Activated T-cell treated with anti-CD3 and anti-CD28 coated beads, Interleukin-2, amount 50 U/mL, for 72 hours (primary cell): ENCODE measurements around the gene SPATA16. TPM values are rescaled to one million over a fixed set of nuclear protein-coding genes. Genes with fewer than 3 reads are reported as not detected.
"Not testable (repeated sequence)": the region's sequence is repeated elsewhere in the genome, so short reads cannot be mapped to it uniquely, and the experiment has no call there.

Source experiments
- ATAC-seq, 2 donors: fragments of 150-1000 bp; cut with Tn5 transposase; replicated peaks in 1 of 2; 2 replicates each; pipeline ENCODE4 v1.10.0; 2021; ENCODE audit warnings: moderate library complexity in 2 of 2, mild to moderate bottlenecking in 1 of 2
- DNase-seq, 2 donors: peaks; one replicate each; pipeline ENCODE4 v3.0.0; 2021 to 2022; ENCODE audit warnings: mixed read lengths in 1 of 2
- H3K27ac Mint-ChIP-seq: one replicate; pipeline ENCODE4 v1.8.0; 2022; ENCODE audit warnings: mild to moderate bottlenecking, moderate library complexity, mixed read lengths
- H3K27me3 Mint-ChIP-seq: one replicate; pipeline ENCODE4 v1.8.0; 2022; ENCODE audit warnings: low read depth, mixed read lengths
- H3K36me3 Mint-ChIP-seq, 2 donors: one replicate each; pipeline ENCODE4 v1.8.0; 2022; ENCODE audit warnings: mixed read lengths in 2 of 2, mild to moderate bottlenecking in 1 of 2; ENCODE audit not compliant: insufficient read depth in 2 of 2
- H3K4me1 Mint-ChIP-seq: one replicate; pipeline ENCODE4 v1.8.0; 2022; ENCODE audit warnings: low read depth, mixed read lengths
- H3K4me3 Mint-ChIP-seq, 2 donors: one replicate each; pipeline ENCODE4 v1.8.0; 2022; ENCODE audit warnings: mild to moderate bottlenecking in 2 of 2, mixed read lengths in 2 of 2, moderate library complexity in 2 of 2
- H3K9me3 Mint-ChIP-seq, 2 donors: one replicate each; pipeline ENCODE4 v1.8.0; 2022; ENCODE audit warnings: mixed read lengths in 2 of 2
- total RNA-seq, 2 donors: library from RNA; stranded (reverse); gene quantifications; one replicate each; pipeline ENCODE4 v1.2.3, GENCODE V29; 2022

SPATA16 gene
- not detected for total RNA-seq

DNA sequence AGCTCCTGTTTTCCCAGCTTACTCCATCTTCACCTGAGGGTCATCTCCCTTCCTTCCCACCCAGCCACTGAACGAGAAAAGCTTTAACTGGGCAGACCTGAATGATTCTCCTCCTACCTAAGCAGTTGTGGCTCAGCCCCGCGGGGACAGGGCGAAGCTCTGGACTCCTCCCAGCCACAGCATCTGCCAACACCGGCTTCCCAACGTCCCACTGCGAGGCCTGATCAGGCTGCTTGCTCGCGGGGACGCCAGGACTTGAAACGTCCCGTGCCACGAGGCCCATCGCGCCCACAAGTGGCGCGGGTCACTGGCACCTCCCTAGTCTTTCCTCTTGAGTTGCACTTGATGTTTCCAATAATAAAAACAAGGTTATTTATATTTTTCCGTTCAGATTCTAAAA is at the start of gene SPATA16:
Gene SPATA16, minus strand, starts transcription at position 250 of the 400 bp plus-strand sequence. CDS start 23,504 bp downstream, outside the sequence.
- no peaks in the 10 kb centered on the region for H3K27me3 Mint-ChIP-seq
- no peak for DNase-seq
- no peak within 1 kb of the TSS for H3K4me3 Mint-ChIP-seq
- no peaks in the 10 kb centered on the region for H3K4me1 Mint-ChIP-seq
- H3K27ac Mint-ChIP-seq = no peak within 1 kb of the TSS
- no peak for ATAC-seq
- H3K36me3 Mint-ChIP-seq = no peaks in the 10 kb centered on the region
- H3K9me3 Mint-ChIP-seq = no peaks in the 10 kb centered on the region

DNA sequence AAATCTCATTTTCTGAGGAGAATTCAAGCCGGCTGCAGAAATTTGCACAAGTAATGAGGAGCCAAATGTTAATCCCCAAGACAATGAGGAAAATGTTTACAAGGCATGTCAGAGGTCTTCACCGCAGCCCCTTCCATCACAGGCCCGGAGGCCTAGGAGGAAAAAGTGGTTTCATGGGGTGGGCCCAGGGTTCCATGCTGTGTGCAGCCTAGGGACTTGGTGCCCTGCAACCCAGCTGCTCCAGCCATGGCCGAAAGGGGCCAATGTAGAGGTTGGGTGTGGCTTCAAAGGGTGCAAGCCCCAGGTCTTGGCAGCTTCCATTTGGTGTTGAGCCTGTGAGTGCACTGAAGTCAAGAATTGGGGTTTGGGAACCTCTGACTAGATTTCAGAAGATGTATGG is 42.0 kb upstream of the SPATA16 start:
- not testable (repeated sequence) for ATAC-seq, H3K9me3 Mint-ChIP-seq, H3K4me1 Mint-ChIP-seq, H3K36me3 Mint-ChIP-seq, H3K27me3 Mint-ChIP-seq, H3K27ac Mint-ChIP-seq, H3K4me3 Mint-ChIP-seq, DNase-seq

DNA sequence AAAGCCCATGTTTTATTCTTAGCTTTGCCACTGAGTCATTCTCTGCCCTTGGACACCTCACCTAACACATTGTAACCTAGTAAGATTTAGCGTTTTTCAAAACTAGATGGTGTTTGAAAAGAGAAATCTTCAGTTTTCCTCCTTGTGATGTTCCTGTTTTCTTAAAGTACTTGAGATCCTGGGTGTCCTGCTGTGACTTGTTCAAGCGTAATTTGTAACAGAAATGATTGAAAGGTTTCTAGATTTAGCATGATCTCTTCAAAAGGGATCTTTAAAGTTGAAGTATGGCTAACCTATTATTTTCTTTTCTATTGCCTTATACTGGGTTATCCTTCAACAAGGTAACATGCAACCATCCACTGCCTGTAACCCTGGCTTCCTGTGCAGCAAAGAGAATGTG is 32.6 kb upstream of the SPATA16 start:
- Mint-ChIP-seq H3K9me3 (peaks cover 0 to 2% of the 10 kb centered on the region in 2 donors), H3K4me1 (no peaks in the 10 kb centered on the region), H3K36me3 (no peaks in the 10 kb centered on the region), H3K27me3 (no peaks in the 10 kb centered on the region), H3K27ac (no peak overlapping the region), H3K4me3 (no peak overlapping the region)
- ATAC-seq (no peak), DNase-seq (no peak)

DNA sequence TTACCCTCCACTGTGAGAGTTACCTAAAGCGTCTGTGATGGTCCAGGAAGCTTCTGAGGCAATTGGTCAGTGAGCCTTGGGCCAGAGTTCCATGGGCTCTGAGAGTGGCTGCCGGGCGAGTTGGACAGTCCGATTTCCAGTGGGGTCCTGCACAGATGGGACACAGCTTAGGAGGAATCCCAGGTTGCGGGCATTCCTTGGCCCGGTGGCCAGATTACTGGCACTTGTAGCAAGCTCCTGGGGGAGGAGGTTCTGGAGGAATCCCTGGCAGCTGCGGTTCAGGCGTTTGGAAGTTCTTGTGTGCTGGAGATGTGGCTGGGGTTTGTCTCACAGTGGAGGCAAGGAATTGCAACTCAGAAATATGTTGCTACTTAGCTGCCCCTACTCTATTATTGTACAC is 18.1 kb upstream of the SPATA16 start:
- not testable (repeated sequence) for H3K9me3 Mint-ChIP-seq, H3K4me1 Mint-ChIP-seq, H3K4me3 Mint-ChIP-seq, H3K27me3 Mint-ChIP-seq, H3K36me3 Mint-ChIP-seq, ATAC-seq, H3K27ac Mint-ChIP-seq, DNase-seq

DNA sequence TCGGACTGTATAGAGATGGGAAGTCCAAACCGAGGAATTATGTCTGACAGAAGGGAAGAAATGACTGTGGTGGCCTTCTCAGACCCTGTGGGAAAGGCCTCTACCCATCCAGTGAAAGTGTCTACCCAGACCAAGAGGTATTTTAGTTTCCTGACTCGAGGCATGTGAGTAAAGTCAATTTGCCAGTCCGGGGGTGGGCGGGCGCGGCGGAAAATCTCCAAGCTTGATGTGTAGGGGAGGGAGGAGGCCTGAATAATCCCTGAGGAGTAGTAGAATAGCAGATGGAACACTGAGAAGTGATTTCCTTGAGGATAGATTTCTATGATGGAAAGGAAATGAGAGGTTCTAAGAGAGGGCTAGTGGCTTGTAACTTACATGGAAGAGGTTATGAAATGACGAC is 15.5 kb upstream of the SPATA16 start:
- H3K4me3 Mint-ChIP-seq, H3K9me3 Mint-ChIP-seq: not testable (repeated sequence)

GRCh38 chr3:173153631-173154030 is 12.6 kb upstream of the SPATA16 start:
- Mint-ChIP-seq H3K4me3 (no peak overlapping the region), H3K36me3 (no peaks in the 10 kb centered on the region), H3K27ac (no peak overlapping the region), H3K9me3 (peaks cover 0 to 2% of the 10 kb centered on the region in 2 donors), H3K4me1 (no peaks in the 10 kb centered on the region), H3K27me3 (no peaks in the 10 kb centered on the region)
- DNase-seq = no peak
- ATAC-seq = no peak

More for the DNA sequence above, 15.5 kb upstream of the SPATA16 start:
- H3K27ac Mint-ChIP-seq, H3K4me1 Mint-ChIP-seq, H3K36me3 Mint-ChIP-seq, H3K27me3 Mint-ChIP-seq, ATAC-seq, DNase-seq: not testable (repeated sequence)

DNA sequence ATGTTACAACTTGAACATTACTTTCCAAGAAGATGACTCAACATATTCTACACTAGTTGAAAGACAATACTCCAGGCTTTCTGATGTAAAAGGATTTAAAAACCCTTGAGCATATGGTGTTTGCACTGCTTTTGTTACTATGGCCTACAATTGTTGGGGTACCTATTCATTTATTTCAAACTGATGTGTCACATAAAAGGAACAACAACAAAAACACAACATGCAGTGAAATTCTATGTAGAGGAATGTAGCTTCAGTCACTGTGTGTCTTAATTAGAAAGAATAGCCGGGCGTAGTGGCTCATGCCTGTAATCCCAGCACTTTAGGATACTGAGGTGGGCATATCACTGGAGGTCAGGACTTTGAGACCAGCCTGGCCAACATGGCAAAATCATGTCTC is 1.6 kb downstream of the SPATA16 start:
- H3K9me3 Mint-ChIP-seq = no peaks in the 10 kb centered on the region
- no peaks in the 10 kb centered on the region for H3K36me3 Mint-ChIP-seq
- no peak overlapping the region for H3K27ac Mint-ChIP-seq
- no peaks in the 10 kb centered on the region for H3K27me3 Mint-ChIP-seq
- DNase-seq (no peak), ATAC-seq (no peak)
- no peak overlapping the region for H3K4me3 Mint-ChIP-seq
- no peaks in the 10 kb centered on the region for H3K4me1 Mint-ChIP-seq

DNA sequence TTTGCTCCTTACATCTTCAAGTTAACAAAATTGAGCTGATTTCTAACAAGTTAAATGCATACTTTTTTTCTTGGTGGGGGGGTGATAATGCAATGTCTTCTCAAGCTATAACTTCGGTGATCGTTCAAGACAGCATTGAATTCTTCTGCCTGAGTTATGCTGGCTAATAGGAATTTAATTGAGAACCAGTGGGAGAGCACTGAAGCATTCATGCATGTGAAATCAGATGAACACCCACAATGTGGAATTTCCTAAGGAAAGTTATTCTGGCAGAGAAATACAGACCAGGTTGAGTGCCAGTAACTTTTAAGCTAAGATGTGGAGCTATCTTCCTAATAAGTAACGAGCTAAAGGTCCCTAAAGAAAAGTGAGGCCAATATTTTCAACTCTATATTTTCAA is 3.0 kb downstream of the SPATA16 start:
- no peak for ATAC-seq
- Mint-ChIP-seq H3K27ac (no peak overlapping the region), H3K36me3 (no peaks in the 10 kb centered on the region), H3K9me3 (no peaks in the 10 kb centered on the region), H3K27me3 (no peaks in the 10 kb centered on the region), H3K4me3 (no peak overlapping the region), H3K4me1 (no peaks in the 10 kb centered on the region)
- DNase-seq = no peak

- no peaks in the 10 kb centered on the region for H3K9me3 Mint-ChIP-seq
- no peak overlapping the region for H3K4me3 Mint-ChIP-seq
- ATAC-seq (no peak), DNase-seq (no peak)
- no peaks in the 10 kb centered on the region for H3K36me3 Mint-ChIP-seq
- no peaks in the 10 kb centered on the region for H3K27me3 Mint-ChIP-seq
- no peak overlapping the region for H3K27ac Mint-ChIP-seq
- no peaks in the 10 kb centered on the region for H3K4me1 Mint-ChIP-seq
Observed at GRCh38 chr3:173135059-173135458, 6.0 kb downstream of the SPATA16 start.

DNA sequence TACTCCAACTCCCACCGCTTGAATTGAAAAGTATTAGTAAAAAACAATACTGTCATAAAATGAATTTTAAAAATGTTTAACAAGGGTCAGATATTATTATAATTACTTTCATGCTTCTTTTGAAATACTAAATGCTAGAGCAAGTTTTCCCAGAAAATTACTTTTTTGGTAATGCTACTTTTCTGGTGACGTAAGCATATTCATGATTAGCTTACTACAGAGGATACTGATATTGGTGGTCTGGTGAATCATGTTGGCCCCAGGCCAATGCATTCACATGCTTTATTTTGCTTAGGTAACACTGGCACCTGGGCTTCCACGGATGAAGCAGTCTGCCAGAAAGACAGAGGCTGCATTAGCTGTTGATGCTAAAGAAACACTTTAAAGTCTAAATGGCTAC is 12.4 kb downstream of the SPATA16 start:
- Mint-ChIP-seq H3K4me3 (no peak overlapping the region), H3K27ac (no peak overlapping the region), H3K27me3 (no peaks in the 10 kb centered on the region), H3K4me1 (no peaks in the 10 kb centered on the region), H3K9me3 (peaks cover 1 to 3% of the 10 kb centered on the region in 2 donors), H3K36me3 (no peaks in the 10 kb centered on the region)
- ATAC-seq (no peak), DNase-seq (no peak)

- Mint-ChIP-seq H3K36me3 (no peaks in the 10 kb centered on the region), H3K4me3 (no peak overlapping the region), H3K4me1 (no peaks in the 10 kb centered on the region), H3K9me3 (peaks cover 2 to 3% of the 10 kb centered on the region in 2 donors), H3K27me3 (no peaks in the 10 kb centered on the region), H3K27ac (no peak overlapping the region)
- DNase-seq = no peak
- no peak for ATAC-seq
Observed at GRCh38 chr3:173111321-173111720, 29.7 kb downstream of the SPATA16 start.

DNA sequence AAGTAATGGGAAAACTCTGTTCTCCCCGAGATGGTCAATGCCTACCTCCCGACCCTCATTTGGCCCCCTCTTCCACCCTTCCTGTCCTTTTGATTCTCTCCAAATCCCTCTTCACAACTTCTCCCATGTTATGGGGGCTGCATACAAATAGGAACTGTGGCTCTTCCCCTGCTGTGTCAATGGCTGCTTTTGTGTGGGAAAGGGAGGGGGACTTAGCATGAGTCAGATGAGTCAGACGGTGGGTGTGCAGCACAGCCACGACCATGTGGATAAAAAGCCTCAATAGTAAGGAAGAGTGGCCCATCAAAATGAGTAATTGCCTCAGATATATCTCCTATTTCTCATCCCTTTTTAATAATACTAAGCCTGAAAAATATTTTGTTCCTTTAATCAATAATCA is 31.9 kb downstream of the SPATA16 start:
- ATAC-seq (no peak), DNase-seq (no peak)
- Mint-ChIP-seq H3K9me3 (peaks cover 3 to 6% of the 10 kb centered on the region in 2 donors), H3K4me1 (no peaks in the 10 kb centered on the region), H3K27me3 (no peaks in the 10 kb centered on the region), H3K36me3 (no peaks in the 10 kb centered on the region), H3K4me3 (no peak overlapping the region), H3K27ac (no peak overlapping the region)

GRCh38 chr3:173103469-173103868 is 37.6 kb downstream of the SPATA16 start:
- Mint-ChIP-seq H3K9me3 (peaks cover 10% of the 10 kb centered on the region in 2 donors), H3K27ac (no peak overlapping the region), H3K4me1 (no peaks in the 10 kb centered on the region), H3K4me3 (no peak overlapping the region), H3K36me3 (no peaks in the 10 kb centered on the region), H3K27me3 (no peaks in the 10 kb centered on the region)
- ATAC-seq (no peak), DNase-seq (no peak)

- H3K27me3 Mint-ChIP-seq = no peaks in the 10 kb centered on the region
- H3K4me1 Mint-ChIP-seq = no peaks in the 10 kb centered on the region
- ATAC-seq (no peak), DNase-seq (no peak)
- H3K9me3 Mint-ChIP-seq = peaks cover 4 to 7% of the 10 kb centered on the region in 2 donors
- H3K27ac Mint-ChIP-seq = no peak overlapping the region
- H3K36me3 Mint-ChIP-seq = no peaks in the 10 kb centered on the region
- H3K4me3 Mint-ChIP-seq = no peak overlapping the region
Observed at GRCh38 chr3:173098959-173099358, 42.1 kb downstream of the SPATA16 start.
